HG03342 (cell line): ENCODE results near the gene AHCY.
"Not testable (repeated sequence)": the region's sequence is repeated elsewhere in the genome, so short reads cannot be mapped to it uniquely, and the experiment has no call there.

Experiments used
- ATAC-seq: cut with Tn5 transposase; IDR thresholded peaks from one replicate; pipeline ENCODE4 v1.9.1; 2021; ENCODE audit warnings: mild to moderate bottlenecking, moderate library complexity; ENCODE audit not compliant: unreplicated experiment

AHCY gene

GRCh38 chr20:34299556-34300255, 3.4 kb downstream of the AHCY start:
- ATAC-seq: no peak

- not testable (repeated sequence) for ATAC-seq
Observed at GRCh38 chr20:34298294-34298784, 4.8 kb downstream of the AHCY start.

GRCh38 chr20:34296468-34296867, 6.7 kb downstream of the AHCY start:
- ATAC-seq: no peak

- no peak for ATAC-seq
Observed at GRCh38 chr20:34295284-34295683, 7.9 kb downstream of the AHCY start.

- no peak for ATAC-seq
Observed at GRCh38 chr20:34294563-34294962, 8.6 kb downstream of the AHCY start.

GRCh38 chr20:34293589-34293988, 9.6 kb downstream of the AHCY start:
- ATAC-seq: no peak

GRCh38 chr20:34293119-34293518, 10.0 kb downstream of the AHCY start:
- no peak for ATAC-seq

- no peak for ATAC-seq
Observed at GRCh38 chr20:34292496-34292895, 10.7 kb downstream of the AHCY start.

GRCh38 chr20:34290471-34290870, 12.7 kb downstream of the AHCY start:
- ATAC-seq: no peak

GRCh38 chr20:34287500-34287899, 15.7 kb downstream of the AHCY start:
- not testable (repeated sequence) for ATAC-seq

- no peak for ATAC-seq
Observed at GRCh38 chr20:34285450-34285849, 17.7 kb downstream of the AHCY start.

GRCh38 chr20:34283844-34284243, 19.3 kb downstream of the AHCY start:
- no peak for ATAC-seq

- ATAC-seq: no peak
Observed at GRCh38 chr20:34282041-34282440, 21.1 kb downstream of the AHCY start.

GRCh38 chr20:34281177-34281576, 22.0 kb downstream of the AHCY start:
- ATAC-seq: no peak

GRCh38 chr20:34274694-34275093, 28.5 kb downstream of the AHCY start:
- no peak for ATAC-seq

GRCh38 chr20:34271956-34272355, 31.2 kb downstream of the AHCY start:
- no peak for ATAC-seq

- no peak for ATAC-seq
Observed at GRCh38 chr20:34269996-34270627, 33.0 kb downstream of the AHCY start.

- ATAC-seq: no peak
Observed at GRCh38 chr20:34268851-34269636, 34.1 kb downstream of the AHCY start.

GRCh38 chr20:34268145-34268544, 35.0 kb downstream of the AHCY start:
- no peak for ATAC-seq

GRCh38 chr20:34264141-34264540, 39.0 kb downstream of the AHCY start:
- no peak for ATAC-seq

- ATAC-seq: not testable (repeated sequence)
Observed at GRCh38 chr20:34263468-34263867, 39.7 kb downstream of the AHCY start.
